WTC11 (cell line): ENCODE results near the gene CHIT1. TPM values are rescaled to one million over a fixed set of nuclear protein-coding genes. Genes with fewer than 3 reads are reported as not detected.

Experiments used
- ATAC-seq: fragments of 200-7000 bp; cut with Tn5 transposase; 2 replicates; pipeline ENCODE4 v1.10.0; 2021; ENCODE audit warnings: mild to moderate bottlenecking, moderate library complexity
- CTCF ChIA-PET: fragments of 300-600 bp; sonication (Branson Sonifier 250); formaldehyde crosslinking; loops from one replicate; lab custom pipeline; 2021; ENCODE audit warnings: antibody characterized with exemption; lab: Charles Lee
- POLR2A ChIA-PET: fragments of 350-600 bp; sonication (Branson Sonifier 250); formaldehyde crosslinking; loops from one replicate; lab custom pipeline; 2021; ENCODE audit warnings: antibody characterized with exemption; lab: Charles Lee
- DNase-seq: peaks from one replicate; pipeline ENCODE4 v3.0.0; 2021; ENCODE audit warnings: low spot score
- H3K27ac Mint-ChIP-seq: 2 replicates; pipeline ENCODE4 v1.8.0; 2021; ENCODE audit warnings: mixed read lengths
- H3K27me3 Mint-ChIP-seq: 2 replicates; pipeline ENCODE4 v1.8.0; 2021; ENCODE audit warnings: low read depth, mild to moderate bottlenecking, moderate library complexity, mixed read lengths
- H3K36me3 Mint-ChIP-seq: 2 replicates; pipeline ENCODE4 v1.8.0; 2021; ENCODE audit warnings: mixed read lengths
- H3K4me1 Mint-ChIP-seq: 2 replicates; pipeline ENCODE4 v1.8.0; 2022; ENCODE audit warnings: mixed read lengths
- H3K4me3 Mint-ChIP-seq: 2 replicates; pipeline ENCODE4 v1.8.0; 2021; ENCODE audit warnings: mild to moderate bottlenecking, moderate library complexity, mixed read lengths
- H3K9me3 Mint-ChIP-seq: 2 replicates; pipeline ENCODE4 v1.8.0; 2021; ENCODE audit warnings: mixed read lengths
- CREB1 ChIP-seq: sonication (generic); formaldehyde crosslinking; IDR thresholded peaks from 2 replicates; pipeline ENCODE4 v1.8.0; 2023; ENCODE audit warnings: mild to moderate bottlenecking, missing genetic modification reagents
- ELF4 ChIP-seq: sonication (generic); formaldehyde crosslinking; IDR thresholded peaks from 2 replicates; pipeline ENCODE4 v1.8.1; 2022; ENCODE audit warnings: low read depth, mild to moderate bottlenecking, moderate library complexity, missing genetic modification reagents
- EMX1 ChIP-seq: fragments of 250-450 bp; sonication (Bioruptor Pico); IDR thresholded peaks from 2 replicates; pipeline ENCODE4 v1.8.0; 2021; ENCODE audit warnings: mild to moderate bottlenecking
- FOXK1 ChIP-seq: sonication (generic); formaldehyde crosslinking; IDR thresholded peaks from 2 replicates; pipeline ENCODE4 v1.8.0; 2022; ENCODE audit warnings: mild to moderate bottlenecking, moderate library complexity, missing genetic modification reagents
- FOXP1 ChIP-seq: sonication (generic); formaldehyde crosslinking; IDR thresholded peaks from 2 replicates; pipeline ENCODE4 v1.8.0; 2022; ENCODE audit warnings: missing genetic modification reagents, mild to moderate bottlenecking, moderate library complexity, borderline replicate concordance
- GABPB1 ChIP-seq: sonication (generic); formaldehyde crosslinking; IDR thresholded peaks from 2 replicates; pipeline ENCODE4 v1.8.1; 2023; ENCODE audit warnings: mild to moderate bottlenecking, missing genetic modification reagents
- GTF2I ChIP-seq: fragments of 250-450 bp; sonication (Bioruptor Pico); conservative IDR thresholded peaks from 2 replicates; pipeline ENCODE4 v1.4.0; 2021; ENCODE audit warnings: mild to moderate bottlenecking
- NFYB ChIP-seq: sonication (generic); formaldehyde crosslinking; conservative IDR thresholded peaks from 2 replicates; pipeline ENCODE4 v1.8.0; 2022; ENCODE audit warnings: low read depth, missing genetic modification reagents
- TEAD4 ChIP-seq: sonication (generic); formaldehyde crosslinking; IDR thresholded peaks from 2 replicates; pipeline ENCODE4 v1.8.0; 2022; ENCODE audit warnings: mild to moderate bottlenecking, missing genetic modification reagents
- ZNF121 ChIP-seq: sonication (generic); formaldehyde crosslinking; IDR thresholded peaks from 2 replicates; pipeline ENCODE4 v1.8.0; 2023; ENCODE audit warnings: missing genetic modification reagents
- ZNF219 ChIP-seq: sonication (generic); formaldehyde crosslinking; IDR thresholded peaks from 2 replicates; pipeline ENCODE4 v1.8.0; 2023; ENCODE audit warnings: missing genetic modification reagents, mild to moderate bottlenecking, borderline replicate concordance
- ZNF317 ChIP-seq: sonication (generic); formaldehyde crosslinking; IDR thresholded peaks from 2 replicates; pipeline ENCODE4 v1.8.1; 2023; ENCODE audit warnings: low read depth, mild to moderate bottlenecking, moderate library complexity, missing genetic modification reagents, borderline replicate concordance
- ZNF416 ChIP-seq: fragments of 250-450 bp; sonication (Bioruptor Pico); IDR thresholded peaks from 2 replicates; pipeline ENCODE4 v1.9.0; 2021; ENCODE audit warnings: mild to moderate bottlenecking, inconsistent platforms
- total RNA-seq: library from RNA; stranded (reverse); gene quantifications from 3 replicates; pipeline ENCODE4 v1.2.3, GENCODE V29; 2021
- TF ChIP-seq, protein P1 (sequence below): fragments of 250-450 bp; sonication (Bioruptor Pico); conservative IDR thresholded peaks from 2 replicates; pipeline ENCODE4 v1.9.0; 2021; ENCODE audit warnings: mild to moderate bottlenecking
- TF ChIP-seq, protein P2 (sequence below): sonication (generic); formaldehyde crosslinking; IDR thresholded peaks from 2 replicates; pipeline ENCODE4 v1.8.1; 2023; ENCODE audit warnings: mild to moderate bottlenecking, missing genetic modification reagents
- TF ChIP-seq, protein P3 (sequence below): sonication (generic); formaldehyde crosslinking; IDR thresholded peaks from 2 replicates; pipeline ENCODE4 v1.8.1; 2023; ENCODE audit warnings: mild to moderate bottlenecking, missing genetic modification reagents
- TF ChIP-seq, protein P4 (sequence below): fragments of 250-450 bp; sonication (Bioruptor Pico); IDR thresholded peaks from 2 replicates; pipeline ENCODE4 v2.1.2; 2022; ENCODE audit warnings: mild to moderate bottlenecking, moderate library complexity
- TF ChIP-seq, protein P5 (sequence below): sonication (generic); formaldehyde crosslinking; IDR thresholded peaks from 2 replicates; pipeline ENCODE4 v1.8.1; 2022; ENCODE audit warnings: missing genetic modification reagents, borderline replicate concordance
- TF ChIP-seq, protein P6 (sequence below): sonication (generic); formaldehyde crosslinking; IDR thresholded peaks from 2 replicates; pipeline ENCODE4 v1.8.1; 2023; ENCODE audit warnings: mild to moderate bottlenecking, missing genetic modification reagents, borderline replicate concordance

The CHIT1 gene
- total RNA-seq, 1 experiment from 2014 or later, result 0.15 TPM

DNA sequence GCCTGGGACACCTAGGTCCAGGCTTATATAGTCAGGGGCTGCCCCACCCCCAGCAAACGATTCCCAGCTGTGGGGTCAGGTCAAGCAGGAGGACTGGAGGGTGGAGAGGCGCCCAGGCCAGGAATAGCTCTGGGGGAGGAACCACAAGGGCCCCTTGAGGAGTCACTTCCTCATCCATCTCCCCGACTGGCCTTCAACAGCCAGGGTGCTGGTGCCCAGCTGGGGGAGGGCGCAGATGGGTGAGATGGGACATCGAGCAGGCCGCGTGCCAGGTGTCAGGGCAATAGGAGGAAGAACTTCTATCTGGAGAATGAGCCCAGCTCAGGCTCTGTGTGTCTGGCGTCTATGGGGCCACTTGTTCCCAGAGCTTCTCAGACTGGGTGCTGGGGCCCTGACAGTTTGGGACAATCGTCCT, 53.6 kb downstream of the CHIT1 start (continued):
- no peak for TF ChIP-seq ZNF317 (CRISPR knock-in tag)

DNA sequence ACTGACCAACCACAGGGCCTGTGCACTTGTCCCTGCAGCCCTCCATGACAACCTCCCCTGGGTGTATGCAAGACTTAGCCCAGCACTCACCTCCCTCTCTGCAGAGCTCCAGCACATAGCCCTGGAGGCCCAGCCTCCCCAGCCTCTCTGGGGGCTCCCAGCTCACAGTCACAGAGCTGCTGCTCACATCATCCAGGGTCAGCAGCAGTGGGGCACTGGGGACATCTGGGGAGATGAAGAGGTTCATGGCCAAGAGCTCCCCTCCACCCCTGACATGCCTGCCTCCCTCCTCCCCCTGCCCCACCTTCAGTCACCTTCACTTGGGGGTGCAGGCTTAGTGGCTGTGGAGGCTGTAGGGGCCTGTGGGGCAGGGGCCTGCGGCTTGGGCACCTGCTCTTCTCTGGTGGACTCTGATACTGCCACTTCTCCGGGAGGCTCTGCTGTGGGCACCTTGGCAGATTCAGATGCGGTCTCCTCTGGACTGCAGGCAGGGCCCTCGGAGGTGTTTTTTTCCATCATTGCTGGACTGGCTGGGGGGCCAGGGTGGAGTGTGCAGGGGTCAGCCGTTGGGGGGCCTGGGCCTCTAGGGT, 54.1 kb downstream of the CHIT1 start, which contains the start of gene MYBPH:
TSS of gene MYBPH (minus strand) at position 590 of the 590 bp plus-strand sequence. CDS start at position 519, 71 bp downstream.
- H3K9me3 Mint-ChIP-seq, result no peaks in the 10 kb centered on the region
- no peak for DNase-seq
- TF ChIP-seq EMX1 (CRISPR knock-in tag) (no peak), ZNF219 (CRISPR knock-in tag) (no peak), ZNF416 (CRISPR knock-in tag) (no peak)
- TF ChIP-seq, protein P1, sequence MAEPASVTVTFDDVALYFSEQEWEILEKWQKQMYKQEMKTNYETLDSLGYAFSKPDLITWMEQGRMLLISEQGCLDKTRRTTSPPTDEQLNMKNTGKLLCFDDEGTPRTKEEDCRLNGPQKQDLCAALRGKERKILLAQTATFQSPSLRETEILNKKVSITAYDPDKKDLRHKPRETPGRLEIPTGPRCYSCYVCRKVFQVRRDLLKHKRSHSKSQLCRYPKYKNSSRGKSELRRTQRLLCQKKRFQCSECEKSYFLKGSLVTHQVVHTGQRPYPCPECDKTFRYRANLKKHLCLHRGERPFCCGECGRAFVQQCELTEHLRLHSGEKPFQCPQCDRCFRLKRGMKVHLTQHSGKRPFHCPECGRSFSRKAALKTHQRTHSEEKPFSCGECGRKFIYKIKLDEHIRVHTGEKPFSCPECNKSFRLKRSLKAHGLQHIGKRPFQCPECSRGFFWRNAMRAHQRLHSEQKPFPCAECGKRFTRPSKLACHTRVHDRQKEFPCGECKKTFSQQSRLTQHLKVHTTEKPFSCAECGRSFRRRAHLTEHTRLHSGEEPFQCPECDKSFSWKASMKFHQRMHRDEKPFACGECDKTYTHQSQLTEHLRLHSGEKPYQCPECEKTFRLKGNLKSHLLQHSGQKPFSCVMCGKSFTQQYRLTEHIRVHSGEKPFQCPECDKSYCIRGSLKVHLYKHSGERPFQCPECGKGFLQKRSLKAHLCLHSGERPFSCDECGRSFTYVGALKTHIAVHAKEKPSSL, result no peak
- TF ChIP-seq, all 79 proteins: peak for 0
- Mint-ChIP-seq H3K27me3 (no peaks in the 10 kb centered on the region), H3K4me3 (no peak within 1 kb of the TSS), H3K4me1 (peaks cover 22% of the 10 kb centered on the region), H3K27ac (no peak within 1 kb of the TSS), H3K36me3 (no peaks in the 10 kb centered on the region)
- ChIA-PET CTCF (interaction anchor here (0.6 to 7.1 kb wide), 8 partner anchors 27 to 136 kb away, joined by 3 to 75 read pairs (median 8); partner anchors contain the start of gene ADORA1), POLR2A (no interaction called here)
- no peak for ATAC-seq

DNA sequence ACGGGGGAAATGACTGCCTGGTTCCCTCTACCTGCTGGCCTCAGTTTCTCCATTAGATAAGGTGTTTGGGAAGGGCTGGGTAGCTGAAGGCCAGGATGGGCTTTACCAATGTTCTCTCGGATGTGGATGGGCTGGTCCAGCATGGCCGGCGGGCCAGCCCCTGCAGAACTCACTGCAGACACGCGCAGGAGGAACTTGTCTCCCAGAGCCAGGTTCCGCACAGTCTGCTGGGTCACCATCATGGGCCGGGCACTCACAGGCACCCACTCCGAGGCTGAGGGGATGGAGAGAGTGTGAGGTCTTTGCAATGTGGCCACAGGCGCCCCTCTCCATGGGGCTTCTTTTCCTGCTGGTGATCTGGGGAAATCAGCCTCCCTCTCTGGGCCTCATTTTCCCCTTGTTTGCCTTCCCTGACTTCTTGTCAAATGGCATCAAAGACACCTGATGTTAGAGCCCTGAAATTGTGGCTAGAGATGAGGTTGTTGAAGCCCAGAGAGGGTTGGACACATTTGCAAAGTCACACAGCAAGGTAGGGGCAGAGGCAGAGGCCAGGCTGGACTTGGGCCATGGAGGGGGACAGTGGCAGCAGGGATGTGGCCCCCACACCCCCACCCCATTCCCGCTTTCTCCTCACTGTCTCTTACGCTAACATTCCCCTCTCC, 55.0 kb downstream of the CHIT1 start:
- DNase-seq (no peak), ATAC-seq (no peak)
- H3K27ac Mint-ChIP-seq, result no peak overlapping the region
- no peaks in the 10 kb centered on the region for H3K36me3 Mint-ChIP-seq
- H3K9me3 Mint-ChIP-seq, result no peaks in the 10 kb centered on the region
- peaks cover 22% of the 10 kb centered on the region for H3K4me1 Mint-ChIP-seq
- ChIA-PET CTCF (interaction anchor here (1.4 to 7.1 kb wide), 9 partner anchors 27 to 135 kb away, joined by 4 to 110 read pairs (median 30); partner anchors contain the start of gene ADORA1), POLR2A (no interaction called here)
- H3K4me3 Mint-ChIP-seq, result no peak overlapping the region
- H3K27me3 Mint-ChIP-seq, result no peaks in the 10 kb centered on the region
- TF ChIP-seq FOXP1 (CRISPR knock-in tag), result no peak
- TF ChIP-seq ZNF121 (CRISPR knock-in tag), result no peak
- TF ChIP-seq, protein P2, sequence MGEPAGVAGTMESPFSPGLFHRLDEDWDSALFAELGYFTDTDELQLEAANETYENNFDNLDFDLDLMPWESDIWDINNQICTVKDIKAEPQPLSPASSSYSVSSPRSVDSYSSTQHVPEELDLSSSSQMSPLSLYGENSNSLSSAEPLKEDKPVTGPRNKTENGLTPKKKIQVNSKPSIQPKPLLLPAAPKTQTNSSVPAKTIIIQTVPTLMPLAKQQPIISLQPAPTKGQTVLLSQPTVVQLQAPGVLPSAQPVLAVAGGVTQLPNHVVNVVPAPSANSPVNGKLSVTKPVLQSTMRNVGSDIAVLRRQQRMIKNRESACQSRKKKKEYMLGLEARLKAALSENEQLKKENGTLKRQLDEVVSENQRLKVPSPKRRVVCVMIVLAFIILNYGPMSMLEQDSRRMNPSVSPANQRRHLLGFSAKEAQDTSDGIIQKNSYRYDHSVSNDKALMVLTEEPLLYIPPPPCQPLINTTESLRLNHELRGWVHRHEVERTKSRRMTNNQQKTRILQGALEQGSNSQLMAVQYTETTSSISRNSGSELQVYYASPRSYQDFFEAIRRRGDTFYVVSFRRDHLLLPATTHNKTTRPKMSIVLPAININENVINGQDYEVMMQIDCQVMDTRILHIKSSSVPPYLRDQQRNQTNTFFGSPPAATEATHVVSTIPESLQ, result no peak
- TF ChIP-seq GTF2I, result no peak
- TF ChIP-seq, protein P3, sequence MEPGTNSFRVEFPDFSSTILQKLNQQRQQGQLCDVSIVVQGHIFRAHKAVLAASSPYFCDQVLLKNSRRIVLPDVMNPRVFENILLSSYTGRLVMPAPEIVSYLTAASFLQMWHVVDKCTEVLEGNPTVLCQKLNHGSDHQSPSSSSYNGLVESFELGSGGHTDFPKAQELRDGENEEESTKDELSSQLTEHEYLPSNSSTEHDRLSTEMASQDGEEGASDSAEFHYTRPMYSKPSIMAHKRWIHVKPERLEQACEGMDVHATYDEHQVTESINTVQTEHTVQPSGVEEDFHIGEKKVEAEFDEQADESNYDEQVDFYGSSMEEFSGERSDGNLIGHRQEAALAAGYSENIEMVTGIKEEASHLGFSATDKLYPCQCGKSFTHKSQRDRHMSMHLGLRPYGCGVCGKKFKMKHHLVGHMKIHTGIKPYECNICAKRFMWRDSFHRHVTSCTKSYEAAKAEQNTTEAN (CRISPR knock-in tag), result no peak
- TF ChIP-seq ELF4, result no peak
- no peak for TF ChIP-seq NFYB (CRISPR knock-in tag)
- TF ChIP-seq, protein P4, sequence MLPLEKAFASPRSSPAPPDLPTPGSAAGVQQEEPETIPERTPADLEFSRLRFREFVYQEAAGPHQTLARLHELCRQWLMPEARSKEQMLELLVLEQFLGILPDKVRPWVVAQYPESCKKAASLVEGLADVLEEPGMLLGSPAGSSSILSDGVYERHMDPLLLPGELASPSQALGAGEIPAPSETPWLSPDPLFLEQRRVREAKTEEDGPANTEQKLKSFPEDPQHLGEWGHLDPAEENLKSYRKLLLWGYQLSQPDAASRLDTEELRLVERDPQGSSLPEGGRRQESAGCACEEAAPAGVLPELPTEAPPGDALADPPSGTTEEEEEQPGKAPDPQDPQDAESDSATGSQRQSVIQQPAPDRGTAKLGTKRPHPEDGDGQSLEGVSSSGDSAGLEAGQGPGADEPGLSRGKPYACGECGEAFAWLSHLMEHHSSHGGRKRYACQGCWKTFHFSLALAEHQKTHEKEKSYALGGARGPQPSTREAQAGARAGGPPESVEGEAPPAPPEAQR (CRISPR knock-in tag), result no peak
- no peak for TF ChIP-seq CREB1 (CRISPR knock-in tag)
- TF ChIP-seq FOXK1, result no peak
- TF ChIP-seq, protein P5, sequence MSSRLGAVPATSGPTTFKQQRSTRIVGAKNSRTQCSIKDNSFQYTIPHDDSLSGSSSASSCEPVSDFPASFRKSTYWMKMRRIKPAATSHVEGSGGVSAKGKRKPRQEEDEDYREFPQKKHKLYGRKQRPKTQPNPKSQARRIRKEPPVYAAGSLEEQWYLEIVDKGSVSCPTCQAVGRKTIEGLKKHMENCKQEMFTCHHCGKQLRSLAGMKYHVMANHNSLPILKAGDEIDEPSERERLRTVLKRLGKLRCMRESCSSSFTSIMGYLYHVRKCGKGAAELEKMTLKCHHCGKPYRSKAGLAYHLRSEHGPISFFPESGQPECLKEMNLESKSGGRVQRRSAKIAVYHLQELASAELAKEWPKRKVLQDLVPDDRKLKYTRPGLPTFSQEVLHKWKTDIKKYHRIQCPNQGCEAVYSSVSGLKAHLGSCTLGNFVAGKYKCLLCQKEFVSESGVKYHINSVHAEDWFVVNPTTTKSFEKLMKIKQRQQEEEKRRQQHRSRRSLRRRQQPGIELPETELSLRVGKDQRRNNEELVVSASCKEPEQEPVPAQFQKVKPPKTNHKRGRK (CRISPR knock-in tag), result no peak
- no peak for TF ChIP-seq TEAD4 (CRISPR knock-in tag)
- TF ChIP-seq, protein P6, sequence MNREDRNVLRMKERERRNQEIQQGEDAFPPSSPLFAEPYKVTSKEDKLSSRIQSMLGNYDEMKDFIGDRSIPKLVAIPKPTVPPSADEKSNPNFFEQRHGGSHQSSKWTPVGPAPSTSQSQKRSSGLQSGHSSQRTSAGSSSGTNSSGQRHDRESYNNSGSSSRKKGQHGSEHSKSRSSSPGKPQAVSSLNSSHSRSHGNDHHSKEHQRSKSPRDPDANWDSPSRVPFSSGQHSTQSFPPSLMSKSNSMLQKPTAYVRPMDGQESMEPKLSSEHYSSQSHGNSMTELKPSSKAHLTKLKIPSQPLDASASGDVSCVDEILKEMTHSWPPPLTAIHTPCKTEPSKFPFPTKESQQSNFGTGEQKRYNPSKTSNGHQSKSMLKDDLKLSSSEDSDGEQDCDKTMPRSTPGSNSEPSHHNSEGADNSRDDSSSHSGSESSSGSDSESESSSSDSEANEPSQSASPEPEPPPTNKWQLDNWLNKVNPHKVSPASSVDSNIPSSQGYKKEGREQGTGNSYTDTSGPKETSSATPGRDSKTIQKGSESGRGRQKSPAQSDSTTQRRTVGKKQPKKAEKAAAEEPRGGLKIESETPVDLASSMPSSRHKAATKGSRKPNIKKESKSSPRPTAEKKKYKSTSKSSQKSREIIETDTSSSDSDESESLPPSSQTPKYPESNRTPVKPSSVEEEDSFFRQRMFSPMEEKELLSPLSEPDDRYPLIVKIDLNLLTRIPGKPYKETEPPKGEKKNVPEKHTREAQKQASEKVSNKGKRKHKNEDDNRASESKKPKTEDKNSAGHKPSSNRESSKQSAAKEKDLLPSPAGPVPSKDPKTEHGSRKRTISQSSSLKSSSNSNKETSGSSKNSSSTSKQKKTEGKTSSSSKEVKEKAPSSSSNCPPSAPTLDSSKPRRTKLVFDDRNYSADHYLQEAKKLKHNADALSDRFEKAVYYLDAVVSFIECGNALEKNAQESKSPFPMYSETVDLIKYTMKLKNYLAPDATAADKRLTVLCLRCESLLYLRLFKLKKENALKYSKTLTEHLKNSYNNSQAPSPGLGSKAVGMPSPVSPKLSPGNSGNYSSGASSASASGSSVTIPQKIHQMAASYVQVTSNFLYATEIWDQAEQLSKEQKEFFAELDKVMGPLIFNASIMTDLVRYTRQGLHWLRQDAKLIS, result no peak
- TF ChIP-seq GABPB1 (CRISPR knock-in tag), result no peak
